DMS79 treated with DMSO at 0.1 percent for 48 hours (cell line): ENCODE results near the gene FFAR1.
"Not testable (repeated sequence)": the region's sequence is repeated elsewhere in the genome, so short reads cannot be mapped to it uniquely, and the experiment has no call there.

Experiments
- DNase-seq: peaks from one replicate; lab custom pipeline; 2025; lab: John Stamatoyannopoulos, UW

The FFAR1 gene

DNA sequence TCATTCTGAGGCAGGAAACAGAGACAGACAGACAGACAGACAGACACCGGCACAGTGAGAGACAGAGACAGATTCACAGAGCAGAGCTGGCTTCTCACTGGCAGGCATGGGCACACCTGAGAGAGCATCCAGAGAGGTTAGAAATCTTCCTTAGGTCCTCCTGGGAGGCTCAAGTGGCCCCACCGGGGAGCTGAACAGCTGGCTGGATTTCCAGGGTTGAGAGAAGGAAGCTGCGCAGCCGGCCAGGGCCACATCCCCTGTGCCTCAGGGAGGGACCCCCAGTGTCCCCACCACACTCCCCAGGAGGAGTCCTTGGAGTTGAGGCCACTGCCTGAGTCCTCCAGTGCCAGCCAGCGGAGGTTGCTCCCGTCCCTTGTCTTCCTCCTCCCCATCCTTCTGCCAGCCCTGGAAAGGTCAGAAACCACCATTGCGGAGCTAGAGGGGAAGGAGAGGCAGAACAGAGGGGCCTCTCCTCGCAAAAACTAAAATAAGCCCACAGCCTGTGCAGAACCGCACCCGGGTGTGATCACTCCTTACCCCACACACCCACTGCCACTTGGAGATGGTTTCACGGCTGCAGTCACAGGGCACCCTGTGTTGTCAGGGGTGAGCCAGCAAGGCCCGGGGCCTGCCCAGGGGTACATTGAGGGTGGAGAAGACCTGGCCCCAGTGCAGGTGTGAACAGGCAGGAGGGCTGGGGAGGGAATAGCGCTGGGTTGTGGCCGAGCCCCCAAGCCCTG lies 14.7 kb downstream of the FFAR1 start:
- DNase-seq = no peak

DNA sequence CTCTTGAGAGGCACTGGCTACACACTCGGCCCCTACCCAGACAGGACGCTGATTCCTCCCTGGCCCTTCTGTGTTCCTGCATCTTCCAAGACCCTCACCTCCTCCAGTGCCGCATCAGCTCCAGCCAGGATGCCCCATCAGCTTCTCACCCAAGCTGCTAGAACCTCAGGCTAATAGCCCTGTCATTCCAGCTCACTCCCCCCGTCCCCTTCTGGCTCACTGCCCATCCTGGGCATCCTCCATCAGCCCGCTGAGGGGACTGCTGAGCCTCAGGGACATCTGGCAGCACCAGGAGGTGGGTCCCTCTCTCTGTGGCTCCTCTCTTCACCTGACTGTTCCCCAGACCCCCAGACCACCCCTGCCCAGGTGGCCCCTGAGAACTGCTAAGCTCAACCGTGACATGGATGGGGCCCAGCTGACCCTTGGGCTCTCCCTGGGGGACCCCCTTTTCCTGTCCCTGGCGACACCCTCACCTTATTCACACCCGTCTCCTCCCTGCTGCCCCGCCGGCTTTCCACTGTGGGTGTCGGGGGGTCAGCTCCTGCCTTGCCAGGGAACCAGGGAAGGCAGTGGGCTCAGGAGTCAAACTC lies 15.4 kb downstream of the FFAR1 start:
- no peak for DNase-seq

DNA sequence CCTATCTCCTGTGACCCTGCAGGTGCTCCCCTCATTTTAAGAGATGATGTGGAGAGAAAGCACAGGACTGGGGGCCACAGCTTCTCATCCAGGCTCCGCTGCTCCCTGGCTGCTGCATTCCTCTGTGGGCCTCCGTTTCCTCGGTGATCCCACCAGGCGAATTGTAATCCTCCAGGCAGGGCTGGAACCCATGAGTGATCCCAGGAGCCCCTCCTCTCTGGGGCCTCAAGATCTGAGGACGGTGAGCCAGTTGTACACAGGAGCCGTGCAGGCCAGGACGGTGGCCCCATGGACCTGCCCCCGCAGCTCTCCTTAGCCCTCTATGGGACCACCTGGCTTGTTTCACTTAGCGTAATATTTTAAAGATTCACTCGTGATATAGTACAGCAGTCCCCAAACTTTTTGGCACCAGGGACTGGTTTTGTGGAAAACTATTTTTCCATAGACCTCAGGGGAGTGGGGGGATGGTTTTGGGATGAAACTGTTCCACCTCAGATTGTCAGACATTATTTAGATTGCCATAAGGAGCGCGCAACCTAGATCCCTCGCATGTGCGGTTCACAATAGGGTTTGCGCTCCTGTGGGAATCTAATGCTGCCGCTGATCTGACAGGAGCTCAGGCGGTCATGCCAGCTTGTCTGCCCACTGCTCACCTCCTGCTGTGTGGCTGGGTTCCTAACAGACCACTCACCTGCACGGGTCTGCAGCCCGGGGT lies 16.2 kb downstream of the FFAR1 start:
- DNase-seq = no peak

DNA sequence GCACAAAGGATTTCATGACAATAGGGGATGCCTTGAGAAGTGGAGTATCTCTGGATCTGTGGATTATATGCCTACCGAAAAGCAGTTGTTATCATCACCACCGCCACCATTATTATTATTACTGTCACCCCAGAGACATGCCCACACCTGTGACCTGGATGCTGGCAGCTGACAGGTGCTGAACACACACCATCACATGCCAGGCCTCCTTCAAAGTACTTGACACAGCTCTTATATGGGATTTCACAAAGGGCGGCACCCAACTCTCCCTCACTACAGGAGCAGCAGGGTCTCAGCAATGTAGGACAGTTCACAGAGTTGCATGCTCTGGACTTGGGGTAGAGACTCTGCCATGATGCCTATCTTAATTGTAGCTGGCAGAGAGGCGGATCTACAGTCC lies 17.6 kb downstream of the FFAR1 start:
- DNase-seq = peak; percentile 16

DNA sequence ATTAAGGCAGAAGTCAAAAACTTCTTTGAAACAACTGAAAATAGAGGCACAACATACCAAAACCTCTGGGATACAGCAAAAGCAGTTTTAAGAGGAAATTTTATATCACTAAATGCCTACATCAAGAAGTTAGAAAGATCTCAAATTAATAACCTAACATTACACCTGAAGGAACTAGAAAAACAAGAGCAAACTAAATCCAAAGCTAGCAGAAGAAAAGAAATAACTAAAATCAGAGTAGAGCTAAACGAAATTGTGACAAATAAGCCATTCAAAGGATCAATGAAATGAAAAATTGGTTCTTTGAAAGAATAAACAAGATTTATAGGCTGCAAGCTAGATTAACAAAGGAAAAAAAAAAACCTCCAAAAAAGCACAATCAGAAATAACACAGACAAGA lies 20.7 kb downstream of the FFAR1 start:
- no peak for DNase-seq

DNA sequence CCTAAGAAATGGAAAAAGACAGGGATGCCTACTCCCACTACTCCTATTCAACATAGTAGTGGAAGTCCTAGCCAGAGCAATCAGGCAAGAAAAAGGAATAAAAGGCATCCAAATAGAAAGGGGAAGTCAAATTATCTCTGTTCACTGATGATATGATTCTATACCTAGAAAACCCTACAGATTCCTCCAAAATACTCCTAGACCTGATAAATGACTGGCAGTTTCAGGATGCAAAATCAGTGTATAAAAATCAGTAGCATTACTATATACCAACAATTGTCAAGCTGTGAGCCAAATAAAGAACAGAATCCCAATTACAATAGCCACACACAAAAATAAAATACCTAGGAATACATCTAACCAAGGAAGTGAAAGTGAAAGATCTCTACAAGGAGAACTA lies 21.8 kb downstream of the FFAR1 start:
- DNase-seq = no peak

DNA sequence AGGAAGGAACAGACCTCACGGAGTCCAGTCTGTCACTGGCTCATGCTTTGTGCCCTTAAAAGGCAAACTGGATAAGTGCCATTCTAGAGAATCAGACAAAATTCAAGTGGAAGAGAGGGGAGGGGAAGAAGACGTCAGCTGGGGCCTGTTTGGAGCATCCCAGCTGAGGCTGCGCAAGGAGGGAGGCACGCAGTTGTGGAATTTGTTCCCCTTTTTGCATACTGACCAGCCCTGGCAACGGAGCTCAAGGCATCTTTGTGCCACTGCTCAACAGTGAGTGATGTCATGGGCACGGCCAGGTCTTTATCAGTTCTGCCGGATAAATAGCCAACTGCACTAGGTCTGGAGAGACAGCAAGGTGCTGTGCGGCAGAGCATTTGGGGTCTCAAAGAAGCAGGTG lies 23.0 kb downstream of the FFAR1 start, which contains the start of gene GPR42:
Gene GPR42 (plus strand): TSS at position 347 of the 400 bp plus-strand sequence. CDS start 292 bp downstream, outside the sequence.
- DNase-seq = no peak

DNA sequence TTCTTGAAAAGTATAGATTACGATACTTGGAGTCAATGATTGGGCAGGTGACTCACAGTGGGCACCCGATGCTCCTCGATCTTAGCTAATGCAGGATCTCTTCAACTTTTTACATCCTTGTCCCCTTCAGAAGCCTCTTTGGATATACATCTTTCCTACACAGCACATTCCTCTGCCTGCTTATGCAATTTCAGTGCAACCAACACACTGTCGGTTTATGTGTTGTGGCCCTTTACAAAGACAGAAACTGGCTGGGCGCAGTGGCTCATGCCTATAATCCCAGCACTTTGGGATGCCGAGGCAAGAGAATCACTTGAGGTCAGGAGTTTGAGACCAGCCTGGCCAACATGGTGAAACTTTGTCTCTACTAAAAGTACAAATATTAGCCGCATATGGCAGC lies 25.8 kb downstream of the FFAR1 start:
- DNase-seq = no peak

DNA sequence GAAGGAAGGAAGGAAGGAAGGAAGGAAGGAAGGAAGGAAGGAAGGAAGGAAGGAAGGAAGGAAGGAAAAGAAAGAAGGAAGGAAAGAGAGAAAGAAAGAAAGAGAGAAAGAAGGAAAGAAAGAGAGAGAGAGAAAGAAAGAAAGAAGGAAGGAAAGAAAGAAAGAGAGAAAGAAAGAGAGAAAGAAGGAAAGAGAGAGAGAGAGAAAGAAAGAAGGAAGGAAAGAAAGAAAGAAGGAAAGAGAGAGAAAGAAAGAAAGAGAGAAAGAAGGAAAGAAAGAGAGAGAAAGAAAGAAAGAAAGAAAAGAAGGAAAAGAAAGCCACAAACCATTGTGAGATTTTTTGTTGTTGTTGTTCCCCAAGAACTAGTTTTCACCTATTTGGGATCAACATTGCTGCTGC lies 26.3 kb downstream of the FFAR1 start:
- not testable (repeated sequence) for DNase-seq

DNA sequence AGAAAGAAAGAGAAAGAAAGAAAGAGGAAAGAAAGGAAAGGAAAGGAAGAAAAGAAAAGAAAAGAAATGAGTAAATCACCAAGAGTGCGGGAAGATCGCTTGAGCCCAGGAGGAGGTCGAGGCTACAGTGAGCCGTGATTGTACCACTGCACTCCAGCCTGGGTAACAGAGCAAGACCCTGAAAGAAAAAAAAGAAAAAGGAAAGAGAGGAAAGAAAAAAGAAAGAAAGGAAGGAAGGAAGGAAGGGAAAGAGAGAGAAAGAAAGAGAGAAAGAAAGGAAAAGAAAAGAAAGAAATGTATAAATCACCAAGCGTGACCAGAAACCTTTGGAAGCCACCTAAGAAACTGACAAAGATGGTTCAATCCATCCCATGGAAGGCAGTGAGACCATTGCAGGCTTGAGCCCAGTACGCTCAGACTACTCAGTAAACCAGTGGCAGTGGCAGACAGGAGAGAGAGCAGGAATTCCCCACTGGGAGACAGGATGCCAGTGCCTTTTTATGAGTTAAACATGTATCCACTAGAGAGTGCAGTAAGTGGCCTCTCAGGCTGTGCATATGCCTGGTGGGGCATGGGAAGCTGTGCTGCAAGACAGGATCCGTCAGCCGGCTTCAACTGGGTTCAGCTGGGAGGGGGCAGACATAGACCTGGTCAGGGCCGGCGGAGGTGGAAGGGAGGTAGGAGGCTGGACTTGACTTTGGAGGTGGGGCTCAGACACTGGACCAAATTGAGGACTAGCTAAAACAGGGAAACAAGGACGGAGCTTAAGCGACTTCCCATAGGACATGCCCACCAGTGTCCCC lies 28.0 kb downstream of the FFAR1 start:
- no peak for DNase-seq

DNA sequence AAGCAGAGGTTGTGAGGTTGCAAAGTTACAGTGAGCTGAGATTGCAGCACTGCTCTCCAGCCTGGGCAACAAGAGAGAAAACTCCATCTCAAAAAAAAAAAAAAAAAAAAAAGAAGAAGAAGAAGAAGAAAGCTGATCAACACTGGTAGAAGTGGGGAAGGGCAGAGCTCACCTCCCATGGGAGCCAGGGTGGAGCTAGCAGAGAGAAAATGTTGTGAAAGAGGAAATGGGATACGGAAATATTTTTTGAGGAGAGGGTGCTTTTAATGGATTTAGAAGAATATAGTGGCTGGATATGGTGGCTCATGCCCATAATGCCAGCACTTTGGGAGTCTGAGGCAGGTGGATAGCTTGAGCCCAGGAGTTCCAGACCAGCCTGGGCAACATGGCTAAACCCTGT lies 30.0 kb downstream of the FFAR1 start:
- no peak for DNase-seq

DNA sequence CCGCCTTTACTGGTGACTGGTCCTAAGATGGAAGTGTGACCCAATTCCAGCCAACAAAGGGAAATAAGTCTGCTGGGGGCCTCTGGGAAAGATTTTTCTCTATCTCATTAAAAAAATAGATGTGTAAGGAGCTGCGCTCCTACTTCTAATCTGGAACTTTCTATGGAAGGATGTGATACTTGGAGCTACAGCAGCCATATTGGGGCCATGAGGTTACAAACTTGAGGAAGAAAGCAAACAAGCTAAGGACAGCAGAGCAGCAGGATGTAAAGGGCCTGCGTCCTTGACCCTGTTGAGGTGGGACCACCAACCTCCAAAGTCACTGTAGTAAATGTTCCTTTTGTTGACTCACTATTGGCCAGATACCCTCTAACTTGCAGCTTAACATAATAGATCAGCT lies 30.7 kb downstream of the FFAR1 start:
- DNase-seq = no peak

DNA sequence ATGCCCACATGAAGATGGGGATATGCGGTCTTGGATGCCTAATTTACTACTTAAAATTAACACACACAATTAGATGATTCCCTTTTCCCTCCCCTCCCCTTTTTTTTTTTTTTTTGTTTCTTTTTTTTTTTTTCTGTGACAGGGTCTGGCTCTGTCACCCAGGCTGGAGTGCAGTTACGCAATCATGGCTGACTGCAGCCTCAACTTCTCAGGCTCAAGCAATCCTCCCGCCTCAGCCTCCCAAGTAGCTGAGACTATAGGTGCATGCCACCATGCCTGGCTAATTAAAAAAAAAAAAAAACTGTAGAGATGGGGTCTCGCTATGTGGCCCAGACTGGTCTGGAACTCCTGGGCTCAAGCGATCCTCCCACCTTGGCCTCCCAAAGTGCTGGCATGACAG lies 31.8 kb downstream of the FFAR1 start:
- DNase-seq = not testable (repeated sequence)

DNA sequence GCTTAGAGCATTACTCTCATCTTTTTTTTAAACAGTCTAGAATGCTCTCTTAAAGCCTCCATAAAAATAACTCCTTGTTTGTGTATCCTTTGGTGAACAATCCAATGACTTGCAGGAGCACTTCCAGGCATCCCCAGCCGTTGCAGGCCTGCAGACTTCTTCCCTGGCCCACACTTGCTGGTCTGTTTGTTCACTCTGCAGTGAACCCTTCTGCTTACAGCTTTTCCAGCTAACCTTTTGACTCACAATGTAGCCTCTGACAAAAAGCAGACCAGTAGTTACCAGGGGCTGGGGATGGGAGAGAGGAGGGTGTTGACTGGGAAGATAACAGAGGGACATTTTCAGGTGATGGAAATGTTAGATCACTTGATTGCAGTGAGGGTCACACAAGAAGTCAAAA lies 32.3 kb downstream of the FFAR1 start:
- no peak for DNase-seq

DNA sequence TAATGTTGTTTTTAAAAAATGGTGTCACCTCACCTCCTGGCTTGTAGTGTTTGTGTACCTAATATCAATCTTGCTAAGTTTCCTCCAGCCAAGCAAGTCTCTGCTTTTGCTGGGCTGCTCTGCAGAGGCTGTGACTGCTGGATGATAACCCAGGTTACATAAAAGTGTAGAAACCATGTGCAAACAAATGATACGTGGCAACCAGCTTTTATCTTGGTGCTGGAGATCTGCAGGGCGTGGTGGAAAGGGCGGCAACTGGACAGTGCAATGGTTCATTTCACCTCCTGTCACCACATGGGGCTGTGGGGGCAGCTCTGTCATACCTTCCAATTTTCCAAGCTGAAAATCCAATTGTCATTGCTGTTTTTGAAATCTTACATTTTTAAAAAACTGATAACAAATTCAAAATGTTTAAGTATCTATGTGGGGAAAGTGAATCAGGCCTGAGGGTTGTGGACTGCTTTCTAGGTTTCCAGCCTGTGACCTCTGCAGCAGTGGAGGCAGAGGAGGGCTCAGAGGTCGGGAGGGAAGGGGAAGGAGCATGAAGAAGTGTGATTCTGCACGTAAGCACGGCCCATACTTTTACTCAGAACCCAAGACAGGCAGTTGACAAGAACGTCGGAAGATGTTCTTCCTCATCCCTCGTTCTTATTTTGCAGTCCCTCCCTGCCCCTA lies 32.9 kb downstream of the FFAR1 start:
- no peak for DNase-seq

DNA sequence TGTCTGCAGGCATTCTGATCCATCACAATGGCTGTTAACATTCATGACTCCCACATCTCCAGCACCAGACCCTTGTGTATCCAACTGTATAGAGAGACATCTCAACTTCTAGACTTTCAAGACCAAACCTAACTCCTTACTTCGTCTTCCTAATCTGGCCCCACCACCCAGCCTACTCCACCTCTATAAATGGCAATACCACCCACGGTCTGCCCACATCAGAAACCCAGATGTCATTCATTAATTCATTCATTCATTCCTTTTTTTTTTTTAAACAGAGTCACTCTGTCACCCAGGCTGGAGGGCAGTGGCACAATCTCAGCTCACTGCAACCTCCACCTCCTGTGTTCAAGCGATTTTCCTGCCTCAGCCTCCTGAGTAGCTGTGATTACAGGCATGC lies 33.6 kb downstream of the FFAR1 start:
- no peak for DNase-seq

DNA sequence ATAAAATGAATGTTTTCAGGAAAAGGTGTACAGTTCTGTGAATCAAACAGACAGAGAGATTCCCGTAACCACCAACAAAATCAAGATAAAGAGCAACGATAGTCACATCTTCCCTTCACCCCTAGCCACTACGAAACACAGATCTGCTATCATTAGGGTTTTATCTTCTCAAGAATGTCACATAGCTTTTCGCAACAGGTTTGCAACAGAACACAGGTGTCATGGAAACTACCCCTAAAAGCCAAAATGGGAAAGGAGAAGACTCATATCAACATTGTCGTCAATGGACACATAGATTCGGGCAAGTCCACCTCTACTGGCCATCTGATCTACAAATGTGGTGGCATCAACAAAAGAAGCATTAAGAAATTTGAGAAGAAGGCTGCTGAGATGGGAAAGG lies 34.2 kb downstream of the FFAR1 start:
- no peak for DNase-seq

DNA sequence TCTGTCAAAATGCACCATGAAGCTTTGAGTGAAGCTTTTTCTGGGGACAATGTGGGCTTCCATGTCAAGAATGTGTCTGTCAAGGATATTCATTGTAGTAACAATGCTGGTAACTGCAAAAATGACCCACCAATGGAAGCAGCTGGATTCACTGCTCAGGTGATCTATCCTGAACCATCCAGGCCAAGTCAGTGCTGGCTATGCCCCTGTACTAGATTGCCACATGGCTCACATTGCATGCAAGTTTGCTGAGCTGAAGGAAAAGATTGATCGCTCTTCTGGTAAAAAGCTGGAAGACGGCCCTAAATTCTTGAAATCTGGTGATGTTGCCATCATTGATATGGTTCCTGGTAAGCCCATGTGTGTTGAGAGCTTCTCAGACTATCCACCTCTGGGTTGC lies 35.8 kb downstream of the FFAR1 start:
- DNase-seq = no peak

DNA sequence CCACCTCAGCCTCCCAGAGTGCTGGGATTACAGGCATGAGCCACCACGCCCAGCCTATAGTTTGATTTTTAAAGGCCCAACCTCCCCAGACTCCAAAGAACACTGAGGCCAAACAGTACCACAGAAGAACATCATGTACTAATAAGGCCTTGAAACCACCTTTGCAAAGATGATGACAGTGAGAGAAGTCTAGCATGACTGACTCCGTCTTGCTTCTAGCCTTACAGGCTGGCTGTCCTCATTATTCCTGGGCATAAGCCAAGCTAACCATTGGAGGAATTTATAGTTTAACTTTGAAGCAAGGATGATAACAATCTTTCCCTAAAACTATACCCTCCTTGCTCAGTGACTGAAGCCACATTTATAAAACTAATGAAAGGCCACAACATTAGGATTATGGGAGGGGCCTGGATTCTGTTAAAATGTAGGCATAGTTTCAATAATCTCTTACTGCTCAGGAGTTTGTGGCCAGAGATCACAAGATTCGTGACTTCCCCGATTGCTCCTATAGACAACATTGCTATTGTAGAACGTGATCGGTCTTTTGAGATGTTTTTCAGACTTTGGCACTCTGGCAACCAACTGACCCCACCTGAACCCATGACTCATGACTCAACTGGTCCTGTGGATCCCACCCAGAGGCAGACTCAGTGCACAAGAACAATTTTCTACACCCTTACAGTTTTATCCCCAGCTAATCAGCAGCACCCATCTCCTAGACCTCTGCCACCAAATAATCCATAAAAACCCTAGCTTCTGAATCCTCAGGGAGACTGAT lies 40.8 kb downstream of the FFAR1 start:
- DNase-seq = no peak

DNA sequence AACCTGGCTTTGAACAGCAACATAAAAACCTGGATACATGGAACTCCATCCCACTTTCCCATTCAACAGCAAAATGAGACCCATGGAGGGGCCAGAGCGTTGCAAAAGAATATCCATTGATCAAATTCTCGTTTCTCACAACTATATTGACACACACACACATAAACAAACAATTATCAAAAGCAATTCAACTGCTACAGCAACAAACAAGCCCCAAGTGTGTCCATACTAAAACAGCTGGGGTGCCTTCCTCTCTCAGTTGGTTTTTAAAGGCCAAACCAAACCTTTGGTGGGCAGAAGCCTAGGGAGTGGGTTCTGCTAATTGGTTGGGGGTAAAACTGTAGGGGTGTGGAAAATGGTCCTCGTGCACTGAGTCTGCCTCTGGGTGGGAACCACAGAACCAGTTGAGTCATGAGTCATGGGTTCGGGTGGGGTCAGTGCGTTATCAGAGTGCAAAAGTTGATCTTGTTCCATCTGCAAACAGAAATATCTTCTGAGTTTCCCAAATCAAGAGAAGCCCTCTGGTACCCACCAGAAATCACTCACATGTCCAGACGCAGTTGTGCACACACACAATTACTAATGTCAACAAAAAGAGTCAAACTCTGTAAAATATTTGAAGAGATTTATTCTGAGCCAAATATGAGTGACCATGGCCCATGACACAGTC lies 41.6 kb downstream of the FFAR1 start:
- DNase-seq = no peak
